Fibroblast of lung (primary cell): ENCODE data around the gene KCNT2.

Source experiments
- CTCF ChIP-seq, 2 donors: IDR thresholded peaks in 1 of 2; conservative IDR thresholded peaks in 1 of 2; 1 replicate in 1 of 2; 2 replicates in 1 of 2; pipeline ENCODE4 v1.5.1; 2011 to 2012; ENCODE audit warnings: low read length in 2 of 2, control low read depth in 1 of 2, inconsistent platforms in 1 of 2, low read depth in 1 of 2, mild to moderate bottlenecking in 1 of 2
- EZH2 ChIP-seq: IDR thresholded peaks from 2 replicates; pipeline ENCODE4 v1.5.1; 2012; ENCODE audit warnings: low read length, control low read depth, mild to moderate bottlenecking; ENCODE audit errors: missing control alignments

GRCh38 chr1:196309386-196309785, 298.9 kb downstream of the KCNT2 start:
- TF ChIP-seq CTCF (conservative IDR thresholded peaks at IDR 0.05 in 1 of 2, IDR thresholded peaks at IDR 0.05 in 1 of 2; ENCODE audit: low read depth in 1 of 2, low read length in 2 of 2) = peak in 1 of 2 donors; percentile 14
- no peak for TF ChIP-seq EZH2
